GM10847 (cell line): ENCODE measurements around the gene RUNX1.

Experiments used
- POLR2A ChIP-seq: IDR thresholded peaks from 2 replicates; pipeline ENCODE4 v1.6.1; 2011; ENCODE audit not compliant: insufficient read length; ENCODE audit errors: extremely low read depth

The RUNX1 gene

GRCh38 chr21:34925597-34925996, 123.5 kb downstream of the RUNX1 start:
- no peak for TF ChIP-seq POLR2A

- no peak for TF ChIP-seq POLR2A
These were observed 124.2 kb downstream of the RUNX1 start for GRCh38 chr21:34924771-34925419.

- no peak for TF ChIP-seq POLR2A
These were observed 124.9 kb downstream of the RUNX1 start for GRCh38 chr21:34924194-34924593.

GRCh38 chr21:34923626-34924025, 125.5 kb downstream of the RUNX1 start:
- TF ChIP-seq POLR2A, result no peak

- TF ChIP-seq POLR2A, result no peak
These were observed 125.9 kb downstream of the RUNX1 start for GRCh38 chr21:34923202-34923601.

- TF ChIP-seq POLR2A, result no peak
These were observed 126.6 kb downstream of the RUNX1 start for GRCh38 chr21:34922479-34922878.

GRCh38 chr21:34921151-34921550, 128.0 kb downstream of the RUNX1 start:
- no peak for TF ChIP-seq POLR2A

- TF ChIP-seq POLR2A, result no peak
These were observed 129.7 kb downstream of the RUNX1 start for GRCh38 chr21:34919406-34919805.

- TF ChIP-seq POLR2A, result no peak
These were observed 132.7 kb downstream of the RUNX1 start for GRCh38 chr21:34916446-34916845.

GRCh38 chr21:34915364-34915841, 133.7 kb downstream of the RUNX1 start:
- TF ChIP-seq POLR2A, result no peak

GRCh38 chr21:34914239-34914638, 134.9 kb downstream of the RUNX1 start:
- no peak for TF ChIP-seq POLR2A

- TF ChIP-seq POLR2A, result no peak
These were observed 135.3 kb downstream of the RUNX1 start for GRCh38 chr21:34913811-34914210.

GRCh38 chr21:34912022-34912945, 136.8 kb downstream of the RUNX1 start:
- no peak for TF ChIP-seq POLR2A

GRCh38 chr21:34911360-34911759, 137.7 kb downstream of the RUNX1 start:
- TF ChIP-seq POLR2A, result no peak

- TF ChIP-seq POLR2A, result no peak
These were observed 138.7 kb downstream of the RUNX1 start for GRCh38 chr21:34910396-34910795.
